GM20431 (cell line): ENCODE results near the gene CDH13.

Source experiments
- in situ Hi-C: fragments of 300-500 bp; cut with MseI, MboI; formaldehyde crosslinking; loops from one replicate; pipeline ENCODE4 v1.15.0; 2020; ENCODE audit warnings: low sequenced_read_pairs; ENCODE audit not compliant: unreplicated experiment

Gene CDH13

GRCh38 chr16:83629426-83629825 lies 1002.7 kb downstream of the CDH13 start:
- in situ Hi-C loops: no loop called here

- in situ Hi-C loops: no loop called here
These were observed 1003.1 kb downstream of the CDH13 start for GRCh38 chr16:83629836-83630235.

- in situ Hi-C loops: no loop called here
These were observed 1004.2 kb downstream of the CDH13 start for GRCh38 chr16:83630979-83631378.

- in situ Hi-C loops: no loop called here
These were observed 1006.5 kb downstream of the CDH13 start for GRCh38 chr16:83633286-83633685.

GRCh38 chr16:83648347-83648746 lies 1021.6 kb downstream of the CDH13 start:
- in situ Hi-C loops: no loop called here

GRCh38 chr16:83651871-83652270 lies 1025.1 kb downstream of the CDH13 start:
- in situ Hi-C loops: no loop called here

- in situ Hi-C loops: no loop called here
These were observed 1026.2 kb downstream of the CDH13 start for GRCh38 chr16:83652943-83653342.

- in situ Hi-C loops: no loop called here
These were observed 1027.0 kb downstream of the CDH13 start for GRCh38 chr16:83653785-83654184.

GRCh38 chr16:83660282-83660681 lies 1033.5 kb downstream of the CDH13 start:
- in situ Hi-C loops: no loop called here

- in situ Hi-C loops: no loop called here
These were observed 1034.9 kb downstream of the CDH13 start for GRCh38 chr16:83661656-83662055.

GRCh38 chr16:83666449-83666848 lies 1039.7 kb downstream of the CDH13 start:
- in situ Hi-C loops: no loop called here

GRCh38 chr16:83669456-83669855 lies 1042.7 kb downstream of the CDH13 start:
- in situ Hi-C loops: no loop called here

GRCh38 chr16:83674931-83675535 lies 1048.3 kb downstream of the CDH13 start:
- in situ Hi-C loops: no loop called here

- in situ Hi-C loops: no loop called here
These were observed 1049.3 kb downstream of the CDH13 start for GRCh38 chr16:83676086-83676485.

- in situ Hi-C loops: no loop called here
These were observed 1054.2 kb downstream of the CDH13 start for GRCh38 chr16:83680980-83681379.

GRCh38 chr16:83681381-83681956 lies 1054.7 kb downstream of the CDH13 start:
- in situ Hi-C loops: no loop called here

- in situ Hi-C loops: no loop called here
These were observed 1055.5 kb downstream of the CDH13 start for GRCh38 chr16:83682116-83682867.

GRCh38 chr16:83682868-83683235 lies 1056.1 kb downstream of the CDH13 start:
- in situ Hi-C loops: no loop called here

GRCh38 chr16:83685615-83686165 lies 1058.9 kb downstream of the CDH13 start:
- in situ Hi-C loops: no loop called here

GRCh38 chr16:83686726-83687125 lies 1060.0 kb downstream of the CDH13 start:
- in situ Hi-C loops: no loop called here

- in situ Hi-C loops: no loop called here
These were observed 1062.6 kb downstream of the CDH13 start for GRCh38 chr16:83689385-83689831.
